ENCODE data around the gene COL18A1.

Gene COL18A1

DNA sequence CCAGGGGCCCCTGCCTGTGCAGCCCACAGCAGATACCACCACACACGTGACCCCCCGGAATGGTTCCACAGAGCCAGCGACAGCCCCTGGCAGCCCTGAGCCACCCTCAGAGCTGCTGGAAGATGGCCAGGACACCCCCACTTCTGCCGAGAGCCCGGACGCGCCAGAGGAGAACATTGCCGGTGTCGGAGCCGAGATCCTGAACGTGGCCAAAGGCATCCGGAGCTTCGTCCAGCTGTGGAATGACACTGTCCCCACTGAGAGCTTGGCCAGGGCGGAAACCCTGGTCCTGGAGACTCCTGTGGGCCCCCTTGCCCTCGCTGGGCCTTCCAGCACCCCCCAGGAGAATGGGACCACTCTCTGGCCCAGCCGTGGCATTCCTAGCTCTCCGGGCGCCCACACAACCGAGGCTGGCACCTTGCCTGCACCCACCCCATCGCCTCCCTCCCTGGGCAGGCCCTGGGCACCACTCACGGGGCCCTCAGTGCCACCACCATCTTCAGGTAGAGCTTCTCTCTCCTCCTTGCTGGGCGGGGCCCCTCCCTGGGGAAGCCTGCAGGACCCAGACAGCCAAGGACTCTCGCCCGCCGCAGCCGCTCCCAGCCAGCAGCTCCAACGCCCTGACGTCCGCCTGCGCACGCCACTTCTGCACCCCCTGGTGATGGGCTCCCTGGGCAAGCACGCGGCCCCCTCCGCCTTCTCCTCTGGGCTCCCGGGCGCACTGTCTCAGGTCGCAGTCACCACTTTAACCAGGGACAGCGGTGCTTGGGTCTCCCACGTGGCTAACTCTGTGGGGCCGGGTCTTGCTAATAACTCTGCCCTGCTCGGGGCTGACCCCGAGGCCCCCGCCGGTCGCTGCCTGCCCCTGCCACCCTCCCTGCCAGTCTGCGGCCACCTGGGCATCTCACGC, 51.0 kb downstream of the COL18A1 start:
- no peak for DNase-seq (ENCODE audit: low spot score)

DNA sequence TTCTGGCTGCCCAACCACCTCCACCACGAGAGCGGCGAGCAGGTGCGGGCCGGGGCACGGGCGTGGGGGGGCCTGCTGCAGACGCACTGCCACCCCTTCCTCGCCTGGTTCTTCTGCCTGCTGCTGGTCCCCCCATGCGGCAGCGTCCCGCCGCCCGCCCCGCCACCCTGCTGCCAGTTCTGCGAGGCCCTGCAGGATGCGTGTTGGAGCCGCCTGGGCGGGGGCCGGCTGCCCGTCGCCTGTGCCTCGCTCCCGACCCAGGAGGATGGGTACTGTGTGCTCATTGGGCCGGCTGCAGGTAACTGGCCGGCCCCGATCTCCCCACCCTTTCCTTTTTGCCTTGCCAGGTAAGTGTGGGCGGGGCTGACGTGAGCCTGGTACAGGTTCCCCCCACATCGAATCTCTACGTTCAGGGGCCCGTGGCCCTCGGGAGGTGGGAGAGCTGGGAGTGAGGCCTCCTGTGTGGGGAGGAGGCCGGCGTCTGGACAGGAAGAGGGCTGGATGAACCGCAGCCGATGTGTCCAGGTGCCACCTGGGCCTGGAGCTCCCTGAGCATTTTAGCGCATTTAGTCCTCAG, 51.7 kb downstream of the COL18A1 start:
- DNase-seq (ENCODE audit: low spot score): no peak

- DNase-seq (ENCODE audit: low spot score): no peak
These were observed 52.3 kb downstream of the COL18A1 start for GRCh38 chr21:45457161-45457831.

DNA sequence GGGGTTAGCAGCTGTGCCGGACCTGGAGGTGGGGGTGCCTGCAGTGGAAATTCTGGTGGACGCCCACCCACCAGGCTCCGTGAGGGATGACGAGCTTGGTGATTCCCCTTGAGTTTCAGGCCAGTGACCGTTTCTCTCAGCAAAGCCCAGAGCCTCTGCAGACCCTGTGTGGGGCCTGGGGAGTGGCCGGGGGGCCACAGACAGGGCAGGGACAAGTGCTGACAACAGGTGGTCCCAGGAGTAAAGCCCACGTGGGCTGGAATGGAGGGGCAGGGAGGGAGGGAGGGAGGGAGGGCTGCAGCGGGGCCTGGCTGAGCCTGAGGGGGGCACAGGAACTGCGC, 52.8 kb downstream of the COL18A1 start:
- no peak for DNase-seq (ENCODE audit: low spot score)

- no peak for DNase-seq (ENCODE audit: low spot score)
These were observed 53.6 kb downstream of the COL18A1 start for GRCh38 chr21:45458281-45459170.

GRCh38 chr21:45459171-45460010, 54.4 kb downstream of the COL18A1 start:
- no peak for DNase-seq (ENCODE audit: low spot score)

DNA sequence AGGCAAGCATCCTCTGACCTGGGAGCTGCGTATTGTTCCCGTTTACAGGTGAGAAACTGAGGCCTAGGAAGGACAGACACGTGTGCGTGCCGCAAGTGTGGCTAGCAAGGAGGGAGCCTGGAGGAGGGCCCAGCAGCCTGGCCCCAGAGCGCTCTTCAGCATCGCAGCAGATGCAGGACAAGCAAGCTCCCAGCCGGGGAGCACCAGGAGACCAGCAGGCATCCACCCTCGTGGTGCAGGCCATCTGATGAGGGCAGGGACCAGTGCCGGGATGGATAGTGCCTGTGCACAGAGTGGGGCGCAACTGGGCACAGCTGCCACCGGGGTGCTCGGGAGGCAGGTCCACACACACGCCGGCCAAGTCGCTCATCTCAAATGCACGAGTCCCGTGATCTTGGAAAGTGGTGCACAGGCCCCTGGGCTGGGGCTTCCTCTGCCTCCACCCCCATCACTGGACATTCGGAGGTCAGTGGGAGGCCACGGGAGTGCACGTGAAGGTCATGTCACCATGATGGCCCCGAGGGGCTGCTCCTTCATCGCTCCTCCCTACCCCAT, 55.1 kb downstream of the COL18A1 start:
- DNase-seq (ENCODE audit: low spot score): no peak

DNA sequence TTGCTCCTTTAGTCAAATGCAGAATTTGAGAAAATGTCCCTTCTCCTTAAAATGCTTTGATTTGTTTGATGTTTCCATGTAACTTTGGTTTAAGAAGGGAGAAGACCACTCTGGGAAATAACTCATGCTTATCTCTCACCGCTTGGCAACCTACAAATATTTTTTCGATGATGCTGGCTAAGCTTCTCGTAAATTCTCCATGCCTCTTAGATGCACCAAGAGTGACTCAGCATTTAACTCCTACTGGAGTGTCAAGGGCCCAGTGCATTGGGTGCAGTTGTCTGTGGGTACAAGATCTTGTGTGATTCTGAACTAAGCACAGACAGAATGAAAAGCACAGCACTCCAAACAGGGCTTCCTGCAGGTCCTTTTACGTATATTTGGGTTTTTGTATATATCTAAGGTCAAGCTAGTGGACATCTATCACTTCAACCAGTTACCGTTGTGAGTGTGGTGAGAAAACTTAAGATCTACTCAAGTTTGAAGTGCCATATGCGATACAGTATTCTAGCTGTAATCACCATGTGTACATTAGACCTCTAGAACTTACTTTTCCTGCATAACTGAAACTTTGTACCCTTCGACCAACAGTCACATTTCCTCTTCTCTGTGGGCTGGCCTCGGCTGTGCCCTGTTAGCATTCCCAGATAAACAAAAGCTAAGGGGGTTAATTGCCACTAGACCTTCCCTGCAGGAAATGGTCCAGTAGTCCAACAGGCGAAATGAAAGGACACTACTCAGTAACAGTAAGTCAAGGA, 55.8 kb downstream of the COL18A1 start:
- no peak for DNase-seq (ENCODE audit: low spot score)

DNA sequence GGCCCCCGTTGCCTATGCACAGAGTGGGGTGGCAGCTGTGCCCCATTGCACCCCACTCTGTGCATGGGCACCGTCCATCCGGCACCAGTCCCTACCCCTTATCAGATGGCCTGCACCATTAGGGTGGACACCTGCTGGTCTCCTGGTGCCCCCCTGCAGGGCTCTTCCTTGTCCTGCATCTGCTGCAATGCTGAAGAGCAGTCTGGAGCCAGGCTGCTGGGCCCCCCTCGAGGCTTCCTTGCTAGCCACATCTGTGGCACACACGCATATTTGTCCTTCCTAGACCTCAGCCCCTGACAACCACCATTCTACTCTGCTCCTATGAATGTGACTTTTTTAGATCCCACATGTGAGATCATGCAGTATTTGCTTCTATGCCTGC, 56.4 kb downstream of the COL18A1 start:
- DNase-seq (ENCODE audit: low spot score): no peak

GRCh38 chr21:45461806-45462341, 56.9 kb downstream of the COL18A1 start:
- no peak for DNase-seq (ENCODE audit: low spot score)

GRCh38 chr21:45463871-45464270, 58.9 kb downstream of the COL18A1 start:
- no peak for DNase-seq (ENCODE audit: low spot score)

- DNase-seq (ENCODE audit: low spot score): no peak
These were observed 59.3 kb downstream of the COL18A1 start for GRCh38 chr21:45464309-45464708.

- DNase-seq (ENCODE audit: low spot score): no peak
These were observed 60.1 kb downstream of the COL18A1 start for GRCh38 chr21:45465105-45465504.

DNA sequence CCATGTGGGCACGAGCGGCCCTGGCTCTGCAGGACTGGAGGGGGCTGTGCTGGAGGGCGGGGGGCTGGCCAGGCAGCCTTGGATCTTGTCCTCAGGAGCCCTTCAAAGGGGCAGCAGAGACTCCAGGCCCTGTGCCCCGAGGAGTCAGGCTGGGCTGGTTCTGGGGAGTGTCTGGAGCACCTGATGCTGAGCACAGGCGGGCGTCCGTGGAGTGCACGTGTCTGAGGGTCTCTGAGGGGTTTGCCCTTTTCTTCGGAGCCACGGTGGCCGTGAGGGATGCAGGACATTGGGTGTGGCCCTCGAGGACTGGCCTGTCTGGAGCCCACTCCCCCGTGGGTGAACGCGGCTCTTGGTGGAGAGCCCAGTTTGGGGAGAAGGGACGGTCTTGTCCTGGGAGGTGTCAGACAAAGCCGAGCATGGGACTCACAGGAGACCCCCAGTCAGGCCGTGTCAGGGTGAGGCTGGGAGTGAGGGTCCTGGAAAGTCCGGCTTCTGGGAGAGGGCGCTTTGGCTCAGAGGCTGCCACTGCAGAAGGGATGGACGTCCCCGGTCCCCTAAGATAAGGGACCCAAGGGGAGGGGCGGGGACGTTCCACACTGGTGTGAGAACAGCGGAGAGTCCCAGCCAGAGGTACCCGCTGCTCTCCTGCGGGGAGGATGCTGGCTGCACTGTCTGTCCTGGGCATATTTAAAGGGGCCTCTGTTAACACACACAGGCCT, 60.8 kb downstream of the COL18A1 start:
- DNase-seq (ENCODE audit: low spot score): no peak

DNA sequence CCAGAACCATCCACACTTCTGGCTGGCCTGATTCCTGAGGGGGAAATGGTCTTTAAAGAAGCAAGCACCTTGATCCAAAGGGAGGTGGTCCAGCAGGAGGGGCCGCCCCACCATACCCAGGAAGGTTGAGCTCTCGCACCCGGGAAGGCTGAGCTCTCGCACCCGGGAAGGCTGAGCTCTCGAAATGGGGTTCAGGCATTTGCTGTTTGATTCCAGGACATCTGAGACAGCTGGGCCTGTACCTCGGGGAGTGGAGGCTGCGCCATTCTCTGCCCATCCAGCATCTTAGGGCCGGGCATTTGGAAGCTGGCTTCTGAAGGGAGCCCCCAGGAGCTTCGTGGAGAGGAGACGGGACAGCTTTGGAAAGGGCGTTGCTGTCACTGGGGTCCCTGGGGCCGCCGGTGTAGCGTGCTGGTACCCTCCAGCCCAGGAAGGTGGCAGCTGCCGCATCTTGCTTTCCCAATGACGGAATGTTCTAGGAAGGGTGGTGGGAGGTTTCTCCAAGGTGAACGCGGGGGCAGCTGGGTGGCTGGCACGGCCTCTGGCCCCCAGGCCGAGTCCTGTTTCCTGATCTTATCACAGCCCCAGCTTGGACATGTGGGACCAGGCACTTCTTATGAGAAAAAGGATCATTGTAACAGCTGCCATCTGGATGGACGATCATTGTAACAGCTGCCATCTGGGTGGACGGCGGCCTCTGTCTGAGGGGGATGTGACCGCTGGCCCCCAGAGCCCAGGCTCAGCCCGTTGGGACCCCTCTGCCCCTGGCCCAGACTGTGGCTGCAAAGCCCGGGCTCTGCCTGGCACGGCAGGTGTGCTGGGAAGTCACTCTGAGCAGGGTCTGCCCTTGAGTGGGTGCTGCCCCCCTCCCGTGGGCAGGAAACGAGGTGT, 61.6 kb downstream of the COL18A1 start:
- no peak for DNase-seq (ENCODE audit: low spot score)

DNA sequence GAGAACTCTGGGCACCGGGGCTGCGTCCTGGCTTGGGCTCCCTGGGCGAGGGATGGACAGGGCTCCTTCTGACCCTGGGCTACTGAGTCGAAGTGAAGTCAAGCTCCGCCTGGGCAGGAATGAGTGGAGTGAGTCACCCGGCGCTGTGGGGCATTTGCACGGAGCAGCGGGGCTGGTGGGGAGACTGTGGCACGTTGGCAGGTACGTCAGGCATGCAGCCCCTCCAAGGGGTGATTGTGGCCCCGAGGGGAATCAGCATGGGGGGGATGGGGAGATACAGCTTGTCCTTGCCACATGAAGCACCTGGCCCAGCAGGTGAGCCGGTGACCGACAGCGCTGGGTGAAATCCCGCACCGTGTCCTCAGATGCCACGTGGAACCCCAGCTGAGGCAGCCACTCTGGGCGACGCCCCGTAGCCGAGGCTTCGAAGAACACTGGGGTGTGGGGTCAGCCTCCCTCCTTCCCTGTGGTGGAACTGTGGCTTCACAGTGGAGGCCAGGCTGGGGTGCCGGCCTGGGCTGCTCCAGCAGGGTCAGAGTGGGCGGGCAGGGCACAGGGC, 62.3 kb downstream of the COL18A1 start:
- DNase-seq (ENCODE audit: low spot score): no peak

- no peak for DNase-seq (ENCODE audit: low spot score)
These were observed 63.3 kb downstream of the COL18A1 start for GRCh38 chr21:45468051-45468970.

All from iPS-NIHi11 (cell line).